Measurements from ENCODE around the gene CD46. TPM values are rescaled to one million over a fixed set of nuclear protein-coding genes. Genes with fewer than 3 reads are reported as not detected.

The CD46 gene
- total RNA-seq, 5 donors from 2014 or later (not counting 1 experiment from before 2014, with no cell fraction given): 123 to 152 (median 145) TPM

GRCh38 chr1:207835958-207836357 lies 84.1 kb downstream of the CD46 start:
- Histone ChIP-seq H3K27me3 (replicated peaks in 1 of 2; ENCODE audit: control insufficient read depth in 2 of 2, extremely low read depth in 1 of 2, insufficient read depth in 2 of 2, low read length in 1 of 2) (no peaks in the 10 kb centered on the region), H3K4me1 (ENCODE audit: control insufficient read depth in 1 of 2, extremely low read depth in 1 of 2, insufficient read depth in 2 of 2, low read length in 2 of 2) (peaks cover 12 to 76% of the 10 kb centered on the region in 2 experiments), H3K4me3 (ENCODE audit: control insufficient read depth in 1 of 2, extremely low read depth in 1 of 2, low read length in 1 of 2) (no peak overlapping the region), H3K27ac (ENCODE audit: low read length) (peak overlapping the region; percentile 13), H3K9me3 (no peaks in the 10 kb centered on the region), H3K36me3 (ENCODE audit: control insufficient read depth in 2 of 2, extremely low read depth in 1 of 2, insufficient read depth in 1 of 2, low read length in 1 of 2) (peaks cover 3 to 4% of the 10 kb centered on the region in 2 donors)
- H3K4me1 Mint-ChIP-seq: peaks cover 97 to 98% (median 98%) of the 10 kb centered on the region in 3 donors
- no peaks in the 10 kb centered on the region for H3K27me3 Mint-ChIP-seq
- ChIA-PET CTCF (interaction anchor here in 1 of 2 donors (0.7 to 1.5 kb wide), 2 partner anchors 33 to 39 kb away, joined by 3 to 5 read pairs; no protein-coding TSS in a partner anchor), POLR2A (interaction anchor here in 1 of 2 donors (1.0 kb wide), 1 partner anchor 26 kb away, joined by 3 read pairs; no protein-coding TSS in a partner anchor)
- H3K36me3 Mint-ChIP-seq: peaks cover 23% of the 10 kb centered on the region
- H3K4me3 Mint-ChIP-seq: peak overlapping the region in 1 of 3 donors; percentile 25
- ATAC-seq (replicated peaks in 1 of 4) (no peak), DNase-seq (no peak)
- no peaks in the 10 kb centered on the region for H3K9me3 Mint-ChIP-seq
- 94% methylated on average over 5 of the region's 6 CpGs for WGBS (ENCODE audit: insufficient coverage)
- peak overlapping the region; percentile 97 to 99 for H3K27ac Mint-ChIP-seq

- Mint-ChIP-seq H3K36me3 (peaks cover 23% of the 10 kb centered on the region), H3K9me3 (no peaks in the 10 kb centered on the region), H3K4me1 (peaks cover 92 to 95% (median 94%) of the 10 kb centered on the region in 3 donors), H3K4me3 (peak overlapping the region in 1 of 3 donors; percentile 25), H3K27me3 (no peaks in the 10 kb centered on the region), H3K27ac (peak overlapping the region; percentile 86 to 87)
- CTCF ChIA-PET: interaction anchor here (0.5 to 1.5 kb wide), 3 partner anchors 13 to 39 kb away, joined by 3 to 5 read pairs (median 3); no protein-coding TSS in a partner anchor
- peaks cover 8 to 70% of the 10 kb centered on the region in 2 experiments for H3K4me1 ChIP-seq (ENCODE audit: control insufficient read depth in 1 of 2, extremely low read depth in 1 of 2, insufficient read depth in 2 of 2, low read length in 2 of 2)
- H3K4me3 ChIP-seq (ENCODE audit: control insufficient read depth in 1 of 2, extremely low read depth in 1 of 2, low read length in 1 of 2): no peak overlapping the region
- ATAC-seq (replicated peaks in 1 of 4): no peak
- WGBS (ENCODE audit: insufficient coverage): 89% methylated on average over 12 of the region's 15 CpGs
- DNase-seq: no peak
- peaks cover 3 to 5% of the 10 kb centered on the region in 2 donors for H3K36me3 ChIP-seq (ENCODE audit: control insufficient read depth in 2 of 2, extremely low read depth in 1 of 2, insufficient read depth in 1 of 2, low read length in 1 of 2)
- no peaks in the 10 kb centered on the region for H3K27me3 ChIP-seq (replicated peaks in 1 of 2; ENCODE audit: control insufficient read depth in 2 of 2, extremely low read depth in 1 of 2, insufficient read depth in 2 of 2, low read length in 1 of 2)
- H3K27ac ChIP-seq (ENCODE audit: low read length): no peak overlapping the region
- H3K9me3 ChIP-seq: no peaks in the 10 kb centered on the region
- POLR2A ChIA-PET: no interaction called here
Measured at GRCh38 chr1:207836591-207837347, 84.9 kb downstream of the CD46 start.

GRCh38 chr1:207837673-207838072 lies 85.8 kb downstream of the CD46 start:
- ChIA-PET POLR2A (interaction anchor here in 1 of 2 donors (0.6 kb wide), 1 partner anchor 12 kb away, joined by 3 read pairs; no protein-coding TSS in a partner anchor), CTCF (interaction anchor here (0.5 to 1.5 kb wide), 2 partner anchors 14 to 40 kb away, joined by 3 read pairs; no protein-coding TSS in a partner anchor)
- Mint-ChIP-seq H3K9me3 (no peaks in the 10 kb centered on the region), H3K27me3 (no peaks in the 10 kb centered on the region), H3K4me1 (peaks cover 88 to 95% (median 94%) of the 10 kb centered on the region in 3 donors), H3K4me3 (peak overlapping the region in 1 of 3 donors; percentile 36), H3K36me3 (peaks cover 23% of the 10 kb centered on the region), H3K27ac (peak overlapping the region; percentile 86 to 87)
- no peak for ATAC-seq (replicated peaks in 1 of 4)
- Histone ChIP-seq H3K4me3 (ENCODE audit: control insufficient read depth in 1 of 2, extremely low read depth in 1 of 2, low read length in 1 of 2) (no peak overlapping the region), H3K27ac (ENCODE audit: low read length) (no peak overlapping the region), H3K27me3 (replicated peaks in 1 of 2; ENCODE audit: control insufficient read depth in 2 of 2, extremely low read depth in 1 of 2, insufficient read depth in 2 of 2, low read length in 1 of 2) (no peaks in the 10 kb centered on the region), H3K9me3 (no peaks in the 10 kb centered on the region), H3K4me1 (ENCODE audit: control insufficient read depth in 1 of 2, extremely low read depth in 1 of 2, insufficient read depth in 2 of 2, low read length in 2 of 2) (peaks cover 2 to 65% of the 10 kb centered on the region in 2 experiments), H3K36me3 (ENCODE audit: control insufficient read depth in 2 of 2, extremely low read depth in 1 of 2, insufficient read depth in 1 of 2, low read length in 1 of 2) (peaks cover 3 to 14% of the 10 kb centered on the region in 2 donors)
- no peak for DNase-seq
- 89% methylated on average over 1 of the region's 4 CpGs for WGBS (ENCODE audit: insufficient coverage)

GRCh38 chr1:207838156-207839082 lies 86.6 kb downstream of the CD46 start:
- H3K36me3 ChIP-seq (ENCODE audit: control insufficient read depth in 2 of 2, extremely low read depth in 1 of 2, insufficient read depth in 1 of 2, low read length in 1 of 2): peaks cover 3 to 21% of the 10 kb centered on the region in 2 donors
- no peak for ATAC-seq (replicated peaks in 1 of 4)
- H3K4me3 ChIP-seq (ENCODE audit: control insufficient read depth in 1 of 2, extremely low read depth in 1 of 2, low read length in 1 of 2): no peak overlapping the region
- no peaks in the 10 kb centered on the region for H3K27me3 ChIP-seq (replicated peaks in 1 of 2; ENCODE audit: control insufficient read depth in 2 of 2, extremely low read depth in 1 of 2, insufficient read depth in 2 of 2, low read length in 1 of 2)
- Mint-ChIP-seq H3K4me1 (peaks cover 84 to 92% (median 91%) of the 10 kb centered on the region in 3 donors), H3K4me3 (peak overlapping the region in 1 of 3 donors; percentile 36), H3K27me3 (no peaks in the 10 kb centered on the region), H3K9me3 (no peaks in the 10 kb centered on the region), H3K36me3 (peaks cover 24% of the 10 kb centered on the region), H3K27ac (peak overlapping the region; percentile 77 to 87)
- no peak overlapping the region for H3K27ac ChIP-seq (ENCODE audit: low read length)
- H3K9me3 ChIP-seq: no peaks in the 10 kb centered on the region
- 89% methylated on average over 5 of the region's 15 CpGs for WGBS (ENCODE audit: insufficient coverage)
- POLR2A ChIA-PET: interaction anchor here in 1 of 2 donors (1.0 kb wide), 1 partner anchor 37 kb away, joined by 3 read pairs; no protein-coding TSS in a partner anchor
- CTCF ChIA-PET: interaction anchor here in 1 of 2 donors (1.1 kb wide), 1 partner anchor 9 kb away, joined by 3 read pairs; no protein-coding TSS in a partner anchor
- H3K4me1 ChIP-seq (ENCODE audit: control insufficient read depth in 1 of 2, extremely low read depth in 1 of 2, insufficient read depth in 2 of 2, low read length in 2 of 2): peaks cover 0 to 57% of the 10 kb centered on the region in 2 experiments
- DNase-seq: peak in 1 of 35 experiments; percentile 22

- Mint-ChIP-seq H3K36me3 (peaks cover 30% of the 10 kb centered on the region), H3K4me1 (peaks cover 84 to 92% (median 91%) of the 10 kb centered on the region in 3 donors), H3K9me3 (no peaks in the 10 kb centered on the region), H3K27me3 (no peaks in the 10 kb centered on the region), H3K27ac (peak overlapping the region; percentile 75 to 86), H3K4me3 (no peak overlapping the region)
- CTCF ChIA-PET: interaction anchor here in 1 of 2 donors (1.1 kb wide), 1 partner anchor 10 kb away, joined by 3 read pairs; no protein-coding TSS in a partner anchor
- Histone ChIP-seq H3K27ac (ENCODE audit: low read length) (no peak overlapping the region), H3K27me3 (replicated peaks in 1 of 2; ENCODE audit: control insufficient read depth in 2 of 2, extremely low read depth in 1 of 2, insufficient read depth in 2 of 2, low read length in 1 of 2) (no peaks in the 10 kb centered on the region), H3K9me3 (no peaks in the 10 kb centered on the region), H3K4me3 (ENCODE audit: control insufficient read depth in 1 of 2, extremely low read depth in 1 of 2, low read length in 1 of 2) (no peak overlapping the region), H3K36me3 (ENCODE audit: control insufficient read depth in 2 of 2, extremely low read depth in 1 of 2, insufficient read depth in 1 of 2, low read length in 1 of 2) (peaks cover 3 to 25% of the 10 kb centered on the region in 2 donors), H3K4me1 (ENCODE audit: control insufficient read depth in 1 of 2, extremely low read depth in 1 of 2, insufficient read depth in 2 of 2, low read length in 2 of 2) (peaks cover 0 to 58% of the 10 kb centered on the region in 2 experiments)
- ATAC-seq (replicated peaks in 1 of 4): no peak
- POLR2A ChIA-PET: interaction anchor here in 1 of 2 donors (1.0 kb wide), 1 partner anchor 36 kb away, joined by 3 read pairs; no protein-coding TSS in a partner anchor
- DNase-seq: no peak
Measured at GRCh38 chr1:207839083-207839413, 87.2 kb downstream of the CD46 start.

Data from T-cell (primary cell).